GM12878 (cell line): Measurements from ENCODE around the gene PTMA.

Experiments used
- JUND ChIP-seq: IDR thresholded peaks from 2 replicates; pipeline ENCODE4 v1.6.1; 2012; ENCODE audit warnings: low read depth, mild to moderate bottlenecking, low read length, improper control_type of control experiment, moderate library complexity
- MTA2 ChIP-seq: fragments of 450-650 bp; IDR thresholded peaks from 2 replicates; pipeline ENCODE4 v1.6.1; 2016; ENCODE audit warnings: low read depth, mild to moderate bottlenecking, moderate library complexity
- POLR2AphosphoS5 ChIP-seq: IDR thresholded peaks from 2 replicates; pipeline ENCODE4 v1.6.1; 2011; ENCODE audit warnings: mild to moderate bottlenecking, low read length, inconsistent platforms
- SP1 ChIP-seq: IDR thresholded peaks from one replicate; pipeline ENCODE4 v1.6.1; 2011; ENCODE audit warnings: low read depth, low read length
- YY1 ChIP-seq: IDR thresholded peaks from 2 replicates; pipeline ENCODE4 v1.6.1; 2011; ENCODE audit warnings: low read depth, mild to moderate bottlenecking, low read length
- ZNF274 ChIP-seq: IDR thresholded peaks from one replicate; pipeline ENCODE4 v1.8.0; 2011; ENCODE audit not compliant: insufficient read length, insufficient read depth
- TF ChIP-seq, protein P1 (sequence below): IDR thresholded peaks from 2 replicates; pipeline ENCODE4 v1.6.1; 2011; ENCODE audit warnings: mild to moderate bottlenecking, low read depth, low read length, moderate library complexity; ENCODE audit not compliant: insufficient replicate concordance
- TF ChIP-seq, protein P2 (sequence below), 3 experiments: IDR thresholded peaks in 2 of 3; conservative IDR thresholded peaks in 1 of 3; 2 replicates each; pipeline ENCODE4 v1.5.1; 2011; ENCODE audit warnings: low read depth in 3 of 3, low read length in 3 of 3, mild to moderate bottlenecking in 3 of 3, control low read depth in 2 of 3, moderate library complexity in 2 of 3, inconsistent platforms in 1 of 3, mixed read lengths in 1 of 3; ENCODE audit not compliant: control insufficient read depth in 2 of 3, insufficient read depth in 1 of 3; ENCODE audit errors: extremely low read depth in 1 of 3
- TF ChIP-seq, protein P3 (sequence below): IDR thresholded peaks from 2 replicates; pipeline ENCODE4 v1.6.1; 2012; ENCODE audit warnings: mild to moderate bottlenecking, low read depth, low read length

DNA sequence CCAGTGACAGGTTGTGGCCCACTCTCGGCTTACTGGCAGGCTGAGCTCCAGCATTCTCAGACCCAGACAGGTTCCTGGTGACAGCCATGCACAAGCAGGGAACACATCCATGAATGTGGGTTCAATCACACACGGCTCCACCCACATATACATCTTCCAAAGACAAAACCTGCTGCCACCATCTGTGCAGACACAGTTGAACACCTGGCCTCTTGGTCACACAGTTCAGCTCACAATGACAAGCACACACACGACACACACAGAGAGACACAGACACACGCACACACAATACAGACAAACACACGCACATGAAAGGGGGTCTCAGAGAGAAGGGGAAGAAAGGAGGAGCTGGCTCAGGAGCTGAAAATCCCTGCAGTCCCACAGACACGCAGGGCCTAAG lies 32.1 kb upstream of the PTMA start:
- TF ChIP-seq, protein P1, sequence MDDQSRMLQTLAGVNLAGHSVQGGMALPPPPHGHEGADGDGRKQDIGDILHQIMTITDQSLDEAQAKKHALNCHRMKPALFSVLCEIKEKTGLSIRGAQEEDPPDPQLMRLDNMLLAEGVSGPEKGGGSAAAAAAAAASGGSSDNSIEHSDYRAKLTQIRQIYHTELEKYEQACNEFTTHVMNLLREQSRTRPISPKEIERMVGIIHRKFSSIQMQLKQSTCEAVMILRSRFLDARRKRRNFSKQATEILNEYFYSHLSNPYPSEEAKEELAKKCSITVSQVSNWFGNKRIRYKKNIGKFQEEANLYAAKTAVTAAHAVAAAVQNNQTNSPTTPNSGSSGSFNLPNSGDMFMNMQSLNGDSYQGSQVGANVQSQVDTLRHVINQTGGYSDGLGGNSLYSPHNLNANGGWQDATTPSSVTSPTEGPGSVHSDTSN, result no peak
- TF ChIP-seq POLR2AphosphoS5 (no peak), JUND (no peak), SP1 (no peak), ZNF274 (no peak), MTA2 (no peak), YY1 (no peak)
- TF ChIP-seq, protein P2, sequence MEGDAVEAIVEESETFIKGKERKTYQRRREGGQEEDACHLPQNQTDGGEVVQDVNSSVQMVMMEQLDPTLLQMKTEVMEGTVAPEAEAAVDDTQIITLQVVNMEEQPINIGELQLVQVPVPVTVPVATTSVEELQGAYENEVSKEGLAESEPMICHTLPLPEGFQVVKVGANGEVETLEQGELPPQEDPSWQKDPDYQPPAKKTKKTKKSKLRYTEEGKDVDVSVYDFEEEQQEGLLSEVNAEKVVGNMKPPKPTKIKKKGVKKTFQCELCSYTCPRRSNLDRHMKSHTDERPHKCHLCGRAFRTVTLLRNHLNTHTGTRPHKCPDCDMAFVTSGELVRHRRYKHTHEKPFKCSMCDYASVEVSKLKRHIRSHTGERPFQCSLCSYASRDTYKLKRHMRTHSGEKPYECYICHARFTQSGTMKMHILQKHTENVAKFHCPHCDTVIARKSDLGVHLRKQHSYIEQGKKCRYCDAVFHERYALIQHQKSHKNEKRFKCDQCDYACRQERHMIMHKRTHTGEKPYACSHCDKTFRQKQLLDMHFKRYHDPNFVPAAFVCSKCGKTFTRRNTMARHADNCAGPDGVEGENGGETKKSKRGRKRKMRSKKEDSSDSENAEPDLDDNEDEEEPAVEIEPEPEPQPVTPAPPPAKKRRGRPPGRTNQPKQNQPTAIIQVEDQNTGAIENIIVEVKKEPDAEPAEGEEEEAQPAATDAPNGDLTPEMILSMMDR (IDR thresholded peaks at IDR 0.05 in 2 of 3, conservative IDR thresholded peaks at IDR 0.05 in 1 of 3; ENCODE audit: control insufficient read depth in 2 of 3, extremely low read depth in 1 of 3, insufficient read depth in 1 of 3, low read depth in 3 of 3, low read length in 3 of 3), result no peak
- TF ChIP-seq, protein P3, sequence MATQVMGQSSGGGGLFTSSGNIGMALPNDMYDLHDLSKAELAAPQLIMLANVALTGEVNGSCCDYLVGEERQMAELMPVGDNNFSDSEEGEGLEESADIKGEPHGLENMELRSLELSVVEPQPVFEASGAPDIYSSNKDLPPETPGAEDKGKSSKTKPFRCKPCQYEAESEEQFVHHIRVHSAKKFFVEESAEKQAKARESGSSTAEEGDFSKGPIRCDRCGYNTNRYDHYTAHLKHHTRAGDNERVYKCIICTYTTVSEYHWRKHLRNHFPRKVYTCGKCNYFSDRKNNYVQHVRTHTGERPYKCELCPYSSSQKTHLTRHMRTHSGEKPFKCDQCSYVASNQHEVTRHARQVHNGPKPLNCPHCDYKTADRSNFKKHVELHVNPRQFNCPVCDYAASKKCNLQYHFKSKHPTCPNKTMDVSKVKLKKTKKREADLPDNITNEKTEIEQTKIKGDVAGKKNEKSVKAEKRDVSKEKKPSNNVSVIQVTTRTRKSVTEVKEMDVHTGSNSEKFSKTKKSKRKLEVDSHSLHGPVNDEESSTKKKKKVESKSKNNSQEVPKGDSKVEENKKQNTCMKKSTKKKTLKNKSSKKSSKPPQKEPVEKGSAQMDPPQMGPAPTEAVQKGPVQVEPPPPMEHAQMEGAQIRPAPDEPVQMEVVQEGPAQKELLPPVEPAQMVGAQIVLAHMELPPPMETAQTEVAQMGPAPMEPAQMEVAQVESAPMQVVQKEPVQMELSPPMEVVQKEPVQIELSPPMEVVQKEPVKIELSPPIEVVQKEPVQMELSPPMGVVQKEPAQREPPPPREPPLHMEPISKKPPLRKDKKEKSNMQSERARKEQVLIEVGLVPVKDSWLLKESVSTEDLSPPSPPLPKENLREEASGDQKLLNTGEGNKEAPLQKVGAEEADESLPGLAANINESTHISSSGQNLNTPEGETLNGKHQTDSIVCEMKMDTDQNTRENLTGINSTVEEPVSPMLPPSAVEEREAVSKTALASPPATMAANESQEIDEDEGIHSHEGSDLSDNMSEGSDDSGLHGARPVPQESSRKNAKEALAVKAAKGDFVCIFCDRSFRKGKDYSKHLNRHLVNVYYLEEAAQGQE, result no peak
